ENCODE results near the gene SCN5A. TPM values are rescaled to one million over a fixed set of nuclear protein-coding genes. Genes with fewer than 3 reads are reported as not detected.

The SCN5A gene
- total RNA-seq, 1 experiment from 2014 or later = 0.69 TPM

- no peak for ATAC-seq
- in situ Hi-C loops (cut with HindIII; ENCODE audit: low pct_unique_long_range_greater_than_20kb, low sequenced_read_pairs) = no loop called here
- CTCF ChIA-PET = interaction anchor here (0.6 kb wide), 1 partner anchor 10 kb away, joined by 3 read pairs; no protein-coding TSS in a partner anchor
- no peaks in the 10 kb centered on the region for H3K9me3 ChIP-seq (ENCODE audit: control insufficient read depth, insufficient read depth, low read depth, low read length)
- H3K36me3 ChIP-seq (ENCODE audit: control insufficient read depth, insufficient read depth, low read length) = no peaks in the 10 kb centered on the region
- BruUV-seq (replicated peaks) = no TSS peak
- intact Hi-C loops (cut with micrococcal nuclease; ENCODE audit: unreplicated experiment) = no loop called here
- no peak overlapping the region for H3K4me3 ChIP-seq (ENCODE audit: low read depth in 2 of 2, low read length in 2 of 2)
- no peaks in the 10 kb centered on the region for H3K4me1 ChIP-seq (ENCODE audit: control insufficient read depth, insufficient read depth, low read length)
- TF ChIP-seq SIN3A (IDR thresholded peaks at IDR 0.05; ENCODE audit: borderline replicate concordance, insufficient read depth, low read depth, low read length) (no peak), POLR2AphosphoS5 (IDR thresholded peaks at IDR 0.05; ENCODE audit: low read depth, low read length) (no peak)
- no peak for DNase-seq (ENCODE audit: low read depth, low spot score)
- H3K27ac ChIP-seq (ENCODE audit: low read length) = no peak overlapping the region
- POLR2A ChIA-PET = no interaction called here
- H3K27me3 ChIP-seq (ENCODE audit: control insufficient read depth, insufficient read depth, low read length) = no peaks in the 10 kb centered on the region; the same call in 1 of the 2 replicates
Measured at GRCh38 chr3:38599886-38600285, 49.6 kb downstream of the SCN5A start.

GRCh38 chr3:38598791-38599190 lies 50.7 kb downstream of the SCN5A start:
- CTCF ChIA-PET = no interaction called here
- no peaks in the 10 kb centered on the region for H3K9me3 ChIP-seq (ENCODE audit: control insufficient read depth, insufficient read depth, low read depth, low read length)
- no TSS peak for BruUV-seq (replicated peaks)
- no peak overlapping the region for H3K27ac ChIP-seq (ENCODE audit: low read length)
- no peaks in the 10 kb centered on the region for H3K4me1 ChIP-seq (ENCODE audit: control insufficient read depth, insufficient read depth, low read length)
- POLR2A ChIA-PET = no interaction called here
- DNase-seq (ENCODE audit: low read depth, low spot score) = no peak
- ATAC-seq = no peak
- H3K36me3 ChIP-seq (ENCODE audit: control insufficient read depth, insufficient read depth, low read length) = no peaks in the 10 kb centered on the region
- H3K4me3 ChIP-seq (ENCODE audit: low read depth in 2 of 2, low read length in 2 of 2) = no peak overlapping the region
- in situ Hi-C loops (cut with HindIII; ENCODE audit: low pct_unique_long_range_greater_than_20kb, low sequenced_read_pairs) = no loop called here
- intact Hi-C loops (cut with micrococcal nuclease; ENCODE audit: unreplicated experiment) = no loop called here
- TF ChIP-seq, protein P1, sequence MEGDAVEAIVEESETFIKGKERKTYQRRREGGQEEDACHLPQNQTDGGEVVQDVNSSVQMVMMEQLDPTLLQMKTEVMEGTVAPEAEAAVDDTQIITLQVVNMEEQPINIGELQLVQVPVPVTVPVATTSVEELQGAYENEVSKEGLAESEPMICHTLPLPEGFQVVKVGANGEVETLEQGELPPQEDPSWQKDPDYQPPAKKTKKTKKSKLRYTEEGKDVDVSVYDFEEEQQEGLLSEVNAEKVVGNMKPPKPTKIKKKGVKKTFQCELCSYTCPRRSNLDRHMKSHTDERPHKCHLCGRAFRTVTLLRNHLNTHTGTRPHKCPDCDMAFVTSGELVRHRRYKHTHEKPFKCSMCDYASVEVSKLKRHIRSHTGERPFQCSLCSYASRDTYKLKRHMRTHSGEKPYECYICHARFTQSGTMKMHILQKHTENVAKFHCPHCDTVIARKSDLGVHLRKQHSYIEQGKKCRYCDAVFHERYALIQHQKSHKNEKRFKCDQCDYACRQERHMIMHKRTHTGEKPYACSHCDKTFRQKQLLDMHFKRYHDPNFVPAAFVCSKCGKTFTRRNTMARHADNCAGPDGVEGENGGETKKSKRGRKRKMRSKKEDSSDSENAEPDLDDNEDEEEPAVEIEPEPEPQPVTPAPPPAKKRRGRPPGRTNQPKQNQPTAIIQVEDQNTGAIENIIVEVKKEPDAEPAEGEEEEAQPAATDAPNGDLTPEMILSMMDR (IDR thresholded peaks at IDR 0.05) = no peak
- no peak for TF ChIP-seq TCF7L2 (IDR thresholded peaks at IDR 0.05; ENCODE audit: low read depth, low read length)
- TF ChIP-seq, protein P2, sequence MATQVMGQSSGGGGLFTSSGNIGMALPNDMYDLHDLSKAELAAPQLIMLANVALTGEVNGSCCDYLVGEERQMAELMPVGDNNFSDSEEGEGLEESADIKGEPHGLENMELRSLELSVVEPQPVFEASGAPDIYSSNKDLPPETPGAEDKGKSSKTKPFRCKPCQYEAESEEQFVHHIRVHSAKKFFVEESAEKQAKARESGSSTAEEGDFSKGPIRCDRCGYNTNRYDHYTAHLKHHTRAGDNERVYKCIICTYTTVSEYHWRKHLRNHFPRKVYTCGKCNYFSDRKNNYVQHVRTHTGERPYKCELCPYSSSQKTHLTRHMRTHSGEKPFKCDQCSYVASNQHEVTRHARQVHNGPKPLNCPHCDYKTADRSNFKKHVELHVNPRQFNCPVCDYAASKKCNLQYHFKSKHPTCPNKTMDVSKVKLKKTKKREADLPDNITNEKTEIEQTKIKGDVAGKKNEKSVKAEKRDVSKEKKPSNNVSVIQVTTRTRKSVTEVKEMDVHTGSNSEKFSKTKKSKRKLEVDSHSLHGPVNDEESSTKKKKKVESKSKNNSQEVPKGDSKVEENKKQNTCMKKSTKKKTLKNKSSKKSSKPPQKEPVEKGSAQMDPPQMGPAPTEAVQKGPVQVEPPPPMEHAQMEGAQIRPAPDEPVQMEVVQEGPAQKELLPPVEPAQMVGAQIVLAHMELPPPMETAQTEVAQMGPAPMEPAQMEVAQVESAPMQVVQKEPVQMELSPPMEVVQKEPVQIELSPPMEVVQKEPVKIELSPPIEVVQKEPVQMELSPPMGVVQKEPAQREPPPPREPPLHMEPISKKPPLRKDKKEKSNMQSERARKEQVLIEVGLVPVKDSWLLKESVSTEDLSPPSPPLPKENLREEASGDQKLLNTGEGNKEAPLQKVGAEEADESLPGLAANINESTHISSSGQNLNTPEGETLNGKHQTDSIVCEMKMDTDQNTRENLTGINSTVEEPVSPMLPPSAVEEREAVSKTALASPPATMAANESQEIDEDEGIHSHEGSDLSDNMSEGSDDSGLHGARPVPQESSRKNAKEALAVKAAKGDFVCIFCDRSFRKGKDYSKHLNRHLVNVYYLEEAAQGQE (IDR thresholded peaks at IDR 0.05; ENCODE audit: insufficient read depth in 1 of 2, low read depth in 2 of 2, low read length in 1 of 2) = no peak
- no peak for TF ChIP-seq POLR2AphosphoS5 (IDR thresholded peaks at IDR 0.05; ENCODE audit: low read depth, low read length)
- TF ChIP-seq SIN3A (IDR thresholded peaks at IDR 0.05; ENCODE audit: borderline replicate concordance, insufficient read depth, low read depth, low read length) = no peak
- peaks cover 2% of the 10 kb centered on the region; the same call in 1 of the 2 replicates for H3K27me3 ChIP-seq (ENCODE audit: control insufficient read depth, insufficient read depth, low read length)

DNA sequence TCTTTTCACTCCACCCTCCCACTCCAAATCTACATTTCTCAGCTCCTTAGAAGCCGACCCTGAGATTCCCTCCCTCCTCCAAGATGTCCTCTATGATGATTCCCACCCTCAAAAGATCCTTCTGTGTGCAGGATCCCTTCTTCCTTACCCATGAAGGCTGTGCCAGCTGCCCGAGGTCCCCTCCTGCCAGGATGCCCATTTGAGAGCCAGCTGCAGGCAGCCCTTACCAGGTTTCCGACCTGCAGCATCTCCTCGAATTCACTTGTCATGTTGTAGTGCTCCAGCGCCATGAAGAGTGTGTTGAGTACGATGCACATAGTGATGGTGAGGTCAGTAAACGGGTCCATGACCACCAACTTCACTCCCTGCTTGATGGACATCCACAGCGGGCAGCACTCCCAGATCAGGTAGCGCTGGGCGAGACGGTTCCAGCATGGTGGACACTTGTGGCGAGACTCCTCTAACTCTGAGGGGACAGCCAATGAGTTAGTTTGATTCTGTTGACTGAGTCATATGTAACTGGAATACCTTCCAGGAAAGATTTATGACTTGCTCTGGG lies 51.9 kb downstream of the SCN5A start:
- CTCF ChIA-PET = no interaction called here
- H3K4me1 ChIP-seq (ENCODE audit: control insufficient read depth, insufficient read depth, low read length) = no peaks in the 10 kb centered on the region

More for the DNA sequence above, 51.9 kb downstream of the SCN5A start:
- no peak for TF ChIP-seq POLR2AphosphoS5 (IDR thresholded peaks at IDR 0.05; ENCODE audit: low read depth, low read length)
- TF ChIP-seq TCF7L2 (IDR thresholded peaks at IDR 0.05; ENCODE audit: low read depth, low read length) = no peak
- no peaks in the 10 kb centered on the region for H3K9me3 ChIP-seq (ENCODE audit: control insufficient read depth, insufficient read depth, low read depth, low read length)
- H3K4me3 ChIP-seq (ENCODE audit: low read depth in 2 of 2, low read length in 2 of 2) = no peak overlapping the region
- BruUV-seq (replicated peaks) = no TSS peak
- ATAC-seq = no peak
- H3K27me3 ChIP-seq (ENCODE audit: control insufficient read depth, insufficient read depth, low read length) = peaks cover 3% of the 10 kb centered on the region; the same call in 1 of the 2 replicates
- no peak for DNase-seq (ENCODE audit: low read depth, low spot score)
- intact Hi-C loops (cut with micrococcal nuclease; ENCODE audit: unreplicated experiment) (no loop called here), in situ Hi-C loops (cut with HindIII; ENCODE audit: low pct_unique_long_range_greater_than_20kb, low sequenced_read_pairs) (no loop called here)
- POLR2A ChIA-PET = no interaction called here
- no peaks in the 10 kb centered on the region for H3K36me3 ChIP-seq (ENCODE audit: control insufficient read depth, insufficient read depth, low read length)
- H3K27ac ChIP-seq (ENCODE audit: low read length) = no peak overlapping the region

Data from Panc1 (cell line).